Neural crest cell (in vitro differentiated cells): ENCODE results near the gene CTSZ. TPM values are rescaled to one million over a fixed set of nuclear protein-coding genes. Genes with fewer than 3 reads are reported as not detected.

Experiments
- DNase-seq: peaks from one replicate; pipeline ENCODE4 v3.0.0; 2021; ENCODE audit warnings: low read depth, mixed read lengths, low spot score
- H3K27ac Mint-ChIP-seq: one replicate; pipeline ENCODE4 v1.8.0; 2021; ENCODE audit warnings: mild to moderate bottlenecking, mixed read lengths; ENCODE audit not compliant: unreplicated experiment
- H3K27me3 Mint-ChIP-seq: 2 replicates; pipeline ENCODE4 v1.8.0; 2021; ENCODE audit warnings: low read depth, mild to moderate bottlenecking, mixed read lengths
- H3K36me3 Mint-ChIP-seq: 2 replicates; pipeline ENCODE4 v1.8.0; 2021; ENCODE audit warnings: low read depth, mild to moderate bottlenecking, mixed read lengths
- H3K4me1 Mint-ChIP-seq: 2 replicates; pipeline ENCODE4 v1.8.0; 2021; ENCODE audit warnings: mixed read lengths
- H3K4me3 Mint-ChIP-seq: one replicate; pipeline ENCODE4 v1.8.0; 2021; ENCODE audit warnings: mild to moderate bottlenecking, mixed read lengths
- H3K9me3 Mint-ChIP-seq: 2 replicates; pipeline ENCODE4 v1.8.0; 2021; ENCODE audit warnings: mixed read lengths
- total RNA-seq: library from RNA; stranded (reverse); gene quantifications from 2 replicates; pipeline ENCODE4 v1.2.1, GENCODE V29; 2021
- TF ChIP-seq, protein P1 (sequence below): fragments of 200-600 bp; sonication (generic); conservative IDR thresholded peaks from 2 replicates; pipeline ENCODE4 v1.5.0; 2021; ENCODE audit warnings: antibody characterized with exemption, mild to moderate bottlenecking

The CTSZ gene
- total RNA-seq, 1 donor from 2014 or later = 22.7 TPM

DNA sequence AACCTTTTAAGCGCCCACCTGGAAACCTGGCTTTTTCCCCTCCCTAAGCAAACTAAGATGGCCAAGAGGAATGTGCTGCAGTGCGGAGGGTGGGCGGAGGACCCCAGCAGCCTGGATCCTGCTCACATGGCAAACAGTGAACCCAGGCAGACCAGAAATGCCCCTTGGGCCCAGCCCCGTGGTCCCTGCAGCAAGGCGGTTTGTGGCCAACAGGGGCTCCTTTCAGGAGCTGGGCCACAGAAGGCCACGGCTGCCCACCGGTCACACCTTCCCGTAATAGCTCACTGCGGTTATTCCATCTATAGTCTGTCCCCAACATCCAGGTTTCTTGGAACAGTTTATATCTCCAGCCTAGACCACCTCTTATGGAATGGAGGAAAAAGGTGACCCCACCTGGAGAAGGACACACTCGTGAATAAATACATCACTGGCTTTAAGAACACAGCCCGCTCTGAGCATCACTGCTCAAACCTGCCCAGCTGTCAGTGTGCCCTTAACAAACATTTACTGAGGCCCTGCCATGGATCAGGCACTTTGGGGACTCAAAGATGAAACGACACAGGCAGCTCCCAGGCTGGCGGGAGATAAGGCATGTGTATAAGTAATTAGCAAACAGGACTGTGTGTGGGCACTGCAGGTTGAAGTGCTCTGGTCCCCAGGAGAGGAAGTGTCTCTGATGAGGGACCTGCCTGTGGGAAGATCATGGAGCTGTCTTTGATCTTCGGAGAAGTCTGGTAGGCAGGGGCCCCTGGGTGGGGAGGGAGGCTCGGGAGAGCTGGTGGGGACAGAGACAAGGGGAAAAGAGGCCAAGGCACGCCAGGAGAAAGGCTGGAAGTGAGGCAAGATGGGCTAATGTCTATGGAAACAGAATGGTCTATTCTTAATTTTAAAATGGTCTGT, 9.0 kb upstream of the CTSZ start:
- Mint-ChIP-seq H3K4me1 (peaks cover 26% of the 10 kb centered on the region), H3K27me3 (no peaks in the 10 kb centered on the region), H3K27ac (peak overlapping the region; percentile 79), H3K9me3 (no peaks in the 10 kb centered on the region), H3K4me3 (no peak overlapping the region), H3K36me3 (no peaks in the 10 kb centered on the region)
- no peak for DNase-seq
- TF ChIP-seq, protein P1, sequence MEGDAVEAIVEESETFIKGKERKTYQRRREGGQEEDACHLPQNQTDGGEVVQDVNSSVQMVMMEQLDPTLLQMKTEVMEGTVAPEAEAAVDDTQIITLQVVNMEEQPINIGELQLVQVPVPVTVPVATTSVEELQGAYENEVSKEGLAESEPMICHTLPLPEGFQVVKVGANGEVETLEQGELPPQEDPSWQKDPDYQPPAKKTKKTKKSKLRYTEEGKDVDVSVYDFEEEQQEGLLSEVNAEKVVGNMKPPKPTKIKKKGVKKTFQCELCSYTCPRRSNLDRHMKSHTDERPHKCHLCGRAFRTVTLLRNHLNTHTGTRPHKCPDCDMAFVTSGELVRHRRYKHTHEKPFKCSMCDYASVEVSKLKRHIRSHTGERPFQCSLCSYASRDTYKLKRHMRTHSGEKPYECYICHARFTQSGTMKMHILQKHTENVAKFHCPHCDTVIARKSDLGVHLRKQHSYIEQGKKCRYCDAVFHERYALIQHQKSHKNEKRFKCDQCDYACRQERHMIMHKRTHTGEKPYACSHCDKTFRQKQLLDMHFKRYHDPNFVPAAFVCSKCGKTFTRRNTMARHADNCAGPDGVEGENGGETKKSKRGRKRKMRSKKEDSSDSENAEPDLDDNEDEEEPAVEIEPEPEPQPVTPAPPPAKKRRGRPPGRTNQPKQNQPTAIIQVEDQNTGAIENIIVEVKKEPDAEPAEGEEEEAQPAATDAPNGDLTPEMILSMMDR = no peak

DNA sequence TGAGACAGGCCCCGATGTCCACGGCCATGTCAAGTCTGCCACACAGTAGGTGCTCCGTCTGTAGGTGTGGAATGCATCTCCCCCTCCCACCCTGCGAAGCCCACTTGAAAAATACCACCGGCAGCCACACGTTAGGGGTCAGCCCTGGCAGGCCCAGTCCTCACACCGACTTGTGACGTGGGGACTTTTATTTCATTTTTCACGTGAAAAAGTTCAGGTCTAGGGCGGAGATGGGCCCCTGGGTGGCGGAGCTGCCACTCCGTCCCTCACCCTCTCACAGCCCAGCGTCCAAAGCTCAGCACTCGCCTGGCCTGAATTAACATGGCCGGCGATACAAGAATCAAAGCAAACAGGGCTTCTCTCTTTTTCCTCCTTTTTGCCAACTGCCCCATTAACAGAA, 8.4 kb upstream of the CTSZ start:
- H3K9me3 Mint-ChIP-seq = no peaks in the 10 kb centered on the region
- H3K36me3 Mint-ChIP-seq = no peaks in the 10 kb centered on the region
- no peak overlapping the region for H3K4me3 Mint-ChIP-seq
- no peaks in the 10 kb centered on the region for H3K27me3 Mint-ChIP-seq
- peaks cover 27% of the 10 kb centered on the region for H3K4me1 Mint-ChIP-seq
- DNase-seq = no peak
- peak overlapping the region; percentile 24 for H3K27ac Mint-ChIP-seq
- TF ChIP-seq, protein P1 = no peak

DNA sequence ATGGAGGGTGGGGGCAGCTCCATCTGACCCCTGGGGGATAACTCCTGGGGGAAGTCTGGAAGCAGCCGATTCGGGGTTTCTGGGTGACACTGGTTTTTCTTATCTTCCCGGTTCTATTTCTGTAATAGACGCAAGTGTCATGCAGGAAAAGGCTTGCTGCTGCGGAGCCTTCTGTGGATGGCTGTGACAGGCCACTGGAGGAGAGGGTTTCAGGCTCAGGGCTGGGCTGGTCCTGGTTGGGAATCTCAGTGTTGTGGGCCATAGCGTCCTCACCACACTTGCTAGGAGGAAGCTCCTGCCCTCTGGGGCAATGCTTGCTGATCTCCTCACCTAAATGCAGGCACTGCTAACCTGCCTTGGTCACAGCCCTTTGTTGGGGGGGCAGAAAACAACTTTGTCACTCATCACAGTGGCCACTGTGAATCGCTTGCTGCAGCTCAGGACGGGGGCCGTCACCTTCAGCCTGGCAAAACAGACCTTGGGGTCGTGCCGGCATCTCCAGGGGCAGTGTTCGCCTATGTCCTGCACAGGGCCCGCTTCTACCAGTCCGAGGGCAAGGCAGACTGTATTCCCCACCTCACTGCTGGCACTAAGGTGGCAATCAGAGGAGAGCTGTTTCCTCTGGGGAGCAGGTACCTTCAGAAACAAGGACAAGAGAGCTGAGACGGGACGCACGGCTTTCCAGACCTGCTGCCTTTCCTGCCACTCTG, 7.8 kb upstream of the CTSZ start:
- TF ChIP-seq, protein P1 = no peak
- DNase-seq = no peak

DNA sequence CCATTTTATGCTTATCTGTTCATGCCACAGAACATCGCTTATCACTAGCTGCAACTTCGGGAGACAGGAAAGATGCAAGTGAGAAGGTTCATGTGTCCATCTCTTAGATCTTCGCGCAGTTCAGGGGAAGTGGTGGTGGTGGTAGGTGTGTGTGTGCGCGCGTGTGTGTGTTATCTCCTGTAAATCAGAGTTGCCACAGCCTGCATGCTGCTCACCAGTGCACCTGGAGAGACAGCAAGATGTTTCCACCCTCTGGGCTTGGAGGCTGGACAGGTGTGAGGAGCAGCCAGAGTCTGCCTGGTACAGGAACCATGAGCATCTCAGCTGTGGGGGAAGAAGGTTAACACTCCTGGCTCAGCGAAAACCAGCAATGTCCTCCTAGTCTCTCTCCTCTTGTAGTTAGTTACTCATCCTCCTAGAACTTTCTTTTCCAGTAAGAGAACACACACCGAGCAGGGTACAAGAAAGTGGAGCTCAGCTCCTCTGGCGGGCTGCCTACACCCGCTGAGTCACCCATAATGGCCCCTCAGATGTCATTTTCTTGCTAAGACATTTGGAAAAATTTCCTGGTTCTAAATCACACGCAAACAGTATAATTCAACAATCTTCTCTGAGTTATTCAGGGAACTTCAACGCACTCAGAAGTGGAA, 7.0 kb upstream of the CTSZ start:
- no peak for DNase-seq
- H3K4me1 Mint-ChIP-seq = peaks cover 35% of the 10 kb centered on the region
- no peaks in the 10 kb centered on the region for H3K36me3 Mint-ChIP-seq
- H3K4me3 Mint-ChIP-seq = no peak overlapping the region
- TF ChIP-seq, protein P1 = no peak
- no peaks in the 10 kb centered on the region for H3K27me3 Mint-ChIP-seq
- H3K27ac Mint-ChIP-seq = no peak overlapping the region
- H3K9me3 Mint-ChIP-seq = no peaks in the 10 kb centered on the region

More for the DNA sequence above, 7.8 kb upstream of the CTSZ start:
- peak overlapping the region; percentile 24 for H3K27ac Mint-ChIP-seq
- H3K9me3 Mint-ChIP-seq = no peaks in the 10 kb centered on the region
- no peaks in the 10 kb centered on the region for H3K36me3 Mint-ChIP-seq
- H3K4me3 Mint-ChIP-seq = no peak overlapping the region
- no peaks in the 10 kb centered on the region for H3K27me3 Mint-ChIP-seq
- peaks cover 32% of the 10 kb centered on the region for H3K4me1 Mint-ChIP-seq
